K562 (cell line): ENCODE measurements around the gene UBAP2. TPM values are rescaled to one million over a fixed set of nuclear protein-coding genes. Genes with fewer than 3 reads are reported as not detected.

Experiments used
- CREB3 ChIP-seq: fragments of 450-650 bp; conservative IDR thresholded peaks from 2 replicates; pipeline ENCODE4 v1.6.1; 2016; ENCODE audit warnings: missing genetic modification characterization, low read depth, mild to moderate bottlenecking, missing compliant biosample characterization, moderate library complexity
- E2F8 ChIP-seq: fragments of 450-650 bp; IDR thresholded peaks from 2 replicates; pipeline ENCODE4 v1.7.1; 2018; ENCODE audit warnings: mild to moderate bottlenecking, low read depth; ENCODE audit not compliant: partially characterized antibody
- HDAC1 ChIP-seq, 2 experiments: fragments of 450-650 bp; IDR thresholded peaks; 2 replicates each; pipeline ENCODE4 v1.6.1; 2016 to 2017; ENCODE audit warnings: inconsistent platforms in 1 of 2, mild to moderate bottlenecking in 1 of 2, moderate library complexity in 1 of 2
- L3MBTL2 ChIP-seq: fragments of 450-650 bp; IDR thresholded peaks from 2 replicates; pipeline ENCODE4 v1.6.1; 2016; ENCODE audit warnings: mild to moderate bottlenecking, moderate library complexity
- ZBTB40 ChIP-seq, 2 experiments: fragments of 450-650 bp in 1 of 2; sonication (generic) in 1 of 2; formaldehyde crosslinking in 1 of 2; IDR thresholded peaks; 2 replicates each; pipeline versions ENCODE4 v1.7.1 to v1.9.0; 2016 to 2022; ENCODE audit warnings: inconsistent platforms in 1 of 2, mild to moderate bottlenecking in 1 of 2, missing genetic modification reagents in 1 of 2
- ZNF589 ChIP-seq: fragments of 200-800 bp; sonication (Bioruptor generic); IDR thresholded peaks from 2 replicates; pipeline ENCODE4 v1.6.1; 2016; ENCODE audit warnings: low read depth, missing genetic modification characterization, missing compliant biosample characterization
- ZNF592 ChIP-seq: fragments of 450-650 bp; IDR thresholded peaks from 2 replicates; pipeline ENCODE4 v1.6.1; 2017; ENCODE audit warnings: antibody characterized with exemption, mild to moderate bottlenecking
- polyA plus RNA-seq, 8 experiments: library from polyadenylated mRNA; depleted of rRNA in 4 of 8; stranded (reverse) in 5 of 8; unstranded in 3 of 8; fragments of >200 nt; fragmentation: Nextera tagmentation in 2 of 8; fragmentation: Illumina TruSeq in 1 of 8; extraction: Ambion mirVana in 2 of 8; extraction: Trizol in 1 of 8; gene quantifications; 2 replicates each; pipeline versions ENCODE4 v1.2.1 to v1.2.3, GENCODE V29; 2011 to 2014; ENCODE audit warnings: inconsistent platforms in 1 of 8, missing spikeins in 1 of 8
- total RNA-seq, 7 experiments: library from RNA; depleted of rRNA in 6 of 7; stranded (reverse); fragments of >200 nt in 6 of 7; fragmentation: Illumina TruSeq in 2 of 7; extraction: Trizol in 2 of 7; gene quantifications; 2 replicates each; pipeline versions ENCODE4 v1.2.1 to v1.2.3, GENCODE V29; 2011 to 2021; ENCODE audit warnings: low replicate concordance in 1 of 7

UBAP2 gene
- total and polyA plus RNA-seq, 9 of the 15 experiments (the other 6 are each of a cell fraction or from before 2014, with no cell fraction given): 8.7 to 47.9 (median 18.7) TPM

DNA sequence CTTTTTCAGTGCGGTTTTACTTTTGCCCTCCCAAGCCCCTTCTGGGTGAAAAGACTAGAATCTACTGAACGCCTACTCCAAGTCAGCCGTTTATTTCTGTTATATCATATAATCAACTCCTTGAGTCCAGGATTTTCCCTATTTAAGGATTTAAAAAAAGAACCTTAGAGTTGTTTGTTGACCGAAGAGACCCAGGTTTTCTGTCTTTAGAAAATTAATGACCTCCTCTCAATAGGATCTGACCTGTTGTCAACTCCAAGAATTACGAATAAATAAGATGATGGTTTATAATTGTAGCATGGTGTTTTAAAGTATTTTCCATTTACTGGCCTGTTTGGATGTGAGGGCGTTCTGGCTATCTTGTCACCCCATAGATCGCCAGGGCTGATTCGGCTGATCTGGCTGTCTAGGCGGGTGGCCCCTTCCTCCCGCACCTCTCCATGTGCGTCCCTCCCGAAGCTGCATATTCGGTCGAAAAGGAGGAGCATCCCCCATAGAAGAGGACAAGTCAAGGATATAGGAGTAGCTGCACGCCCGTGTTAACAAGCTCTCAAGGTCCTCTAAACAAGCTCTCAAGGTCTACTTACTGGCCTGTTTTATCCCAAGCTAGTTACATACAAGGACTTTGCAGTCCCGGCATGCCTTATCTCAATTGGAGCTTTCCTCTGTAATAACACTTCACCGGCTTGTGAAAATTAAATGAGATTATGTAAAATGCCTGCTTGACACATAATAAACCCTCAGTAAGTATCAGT, 1.1 kb upstream of the UBAP2 start (continued):
- peak; percentile 7 for TF ChIP-seq ZBTB40 (IDR thresholded peaks at IDR 0.05)
- no peak for TF ChIP-seq ZBTB40 (CRISPR knock-in tag; IDR thresholded peaks at IDR 0.05)
- TF ChIP-seq ZNF592: peak; percentile 82
- TF ChIP-seq E2F8: peak; percentile 22
- TF ChIP-seq CREB3: 0 out of 2 replicates have a peak, but pooled peaks have one; percentile 45
- 0 out of 2 replicates have a peak, but pooled peaks have one; percentile 57 for TF ChIP-seq L3MBTL2
- 0 out of 4 replicates have a peak, but pooled peaks of 1 of the 2 experiments have one; percentile 26 for TF ChIP-seq HDAC1 (IDR thresholded peaks at IDR 0.05)
- peak; percentile 56; the same call in 1 of the 2 replicates for TF ChIP-seq ZNF589
